Measurements from ENCODE around the gene SETD1B. TPM values are rescaled to one million over a fixed set of nuclear protein-coding genes. Genes with fewer than 3 reads are reported as not detected.

SETD1B gene
- total RNA-seq, 1 donor: 4.7 TPM

GRCh38 chr12:121766290-121767039 lies 37.3 kb upstream of the SETD1B start:
- TF ChIP-seq CTCF (IDR thresholded peaks at IDR 0.05; ENCODE audit: insufficient read depth, low read depth, low read length): no peak
- no peak for DNase-seq (ENCODE audit: low read depth)
- H3K4me3 ChIP-seq (ENCODE audit: low read depth, low read length): no peak overlapping the region

- H3K4me3 ChIP-seq (ENCODE audit: low read depth, low read length): no peak overlapping the region
- peak; percentile 70 for DNase-seq (ENCODE audit: low read depth)
- TF ChIP-seq CTCF (IDR thresholded peaks at IDR 0.05; ENCODE audit: insufficient read depth, low read depth, low read length): no peak
These were observed 36.2 kb upstream of the SETD1B start for GRCh38 chr12:121767525-121768016.

GRCh38 chr12:121769297-121769830 lies 34.4 kb upstream of the SETD1B start:
- no peak for TF ChIP-seq CTCF (IDR thresholded peaks at IDR 0.05; ENCODE audit: insufficient read depth, low read depth, low read length)
- no peak for DNase-seq (ENCODE audit: low read depth)
- H3K4me3 ChIP-seq (ENCODE audit: low read depth, low read length): no peak overlapping the region

GRCh38 chr12:121769831-121770301 lies 33.9 kb upstream of the SETD1B start:
- TF ChIP-seq CTCF (IDR thresholded peaks at IDR 0.05; ENCODE audit: insufficient read depth, low read depth, low read length): no peak
- DNase-seq (ENCODE audit: low read depth): no peak
- no peak overlapping the region for H3K4me3 ChIP-seq (ENCODE audit: low read depth, low read length)

GRCh38 chr12:121770388-121770787 lies 33.4 kb upstream of the SETD1B start:
- TF ChIP-seq CTCF (IDR thresholded peaks at IDR 0.05; ENCODE audit: insufficient read depth, low read depth, low read length): no peak
- no peak overlapping the region for H3K4me3 ChIP-seq (ENCODE audit: low read depth, low read length)
- DNase-seq (ENCODE audit: low read depth): no peak

GRCh38 chr12:121770813-121771625 lies 32.8 kb upstream of the SETD1B start:
- no peak overlapping the region for H3K4me3 ChIP-seq (ENCODE audit: low read depth, low read length)
- no peak for TF ChIP-seq CTCF (IDR thresholded peaks at IDR 0.05; ENCODE audit: insufficient read depth, low read depth, low read length)

More at GRCh38 chr12:121770813-121771625, 32.8 kb upstream of the SETD1B start:
- DNase-seq (ENCODE audit: low read depth): no peak
